Measurements from ENCODE around the gene TMEM150A.
"Not testable (repeated sequence)": the region's sequence is repeated elsewhere in the genome, so short reads cannot be mapped to it uniquely, and the experiment has no call there.

Gene TMEM150A

GRCh38 chr2:85594715-85595300 lies 7.7 kb downstream of the TMEM150A start:
- H3K79me1 ChIP-seq (ENCODE audit: low read length): peaks cover 18% of the 10 kb centered on the region
- H2AK5ac ChIP-seq (ENCODE audit: low read length): no peak overlapping the region
- no peak overlapping the region for H4K8ac ChIP-seq (ENCODE audit: low read depth, low read length)
- peak overlapping the region; percentile 85 for H3K4me3 ChIP-seq (ENCODE audit: low read length)
- peaks cover 2% of the 10 kb centered on the region for H3K4me1 ChIP-seq (ENCODE audit: control insufficient read depth, low read depth, low read length)
- peak overlapping the region; percentile 88 for H3K4me2 ChIP-seq (ENCODE audit: low read length)
- H3K27ac ChIP-seq (ENCODE audit: low read depth, low read length): peak overlapping the region; percentile 51
- no peak overlapping the region for H2BK5ac ChIP-seq (ENCODE audit: low read length)
- H4K5ac ChIP-seq (ENCODE audit: low read length): no peak overlapping the region
- peak overlapping the region; percentile 90 for H3K9ac ChIP-seq (ENCODE audit: low read length)
- H3K4ac ChIP-seq (ENCODE audit: low read depth, low read length): peak overlapping the region; percentile 25
- H3K18ac ChIP-seq (ENCODE audit: low read length): peak overlapping the region; percentile 76
- no peaks in the 10 kb centered on the region for H3K27me3 ChIP-seq (ENCODE audit: insufficient read depth, low read length, poor library complexity)
- no peak overlapping the region for H2BK15ac ChIP-seq (replicated peaks; ENCODE audit: low read depth)
- WGBS (ENCODE audit: extremely low coverage, insufficient coverage, low lambda C conversion rate): no CpG with 5 or more reads among the region's 13 CpGs
- H2BK120ac ChIP-seq (ENCODE audit: low read depth, low read length): no peak overlapping the region
- peak overlapping the region; percentile 94 for H3K56ac ChIP-seq (ENCODE audit: low read length)
- H3K79me2 ChIP-seq (ENCODE audit: control insufficient read depth, insufficient read depth, low read length): peaks cover 15% of the 10 kb centered on the region
- H3K23ac ChIP-seq (ENCODE audit: low read length): no peak overlapping the region
- DNase-seq: no peak
- H3K36me3 ChIP-seq (ENCODE audit: control insufficient read depth, insufficient read depth, low read length): peaks cover 8% of the 10 kb centered on the region

- no peak overlapping the region for H3K4me2 ChIP-seq (ENCODE audit: low read length)
- H3K4me3 ChIP-seq (ENCODE audit: low read length): no peak overlapping the region
- no peak overlapping the region for H3K27ac ChIP-seq (ENCODE audit: low read depth, low read length)
- peaks cover 18% of the 10 kb centered on the region for H3K79me1 ChIP-seq (ENCODE audit: low read length)
- H2BK15ac ChIP-seq (replicated peaks; ENCODE audit: low read depth): no peak overlapping the region
- no peaks in the 10 kb centered on the region for H3K27me3 ChIP-seq (ENCODE audit: insufficient read depth, low read length, poor library complexity)
- peaks cover 15% of the 10 kb centered on the region for H3K79me2 ChIP-seq (ENCODE audit: control insufficient read depth, insufficient read depth, low read length)
- H2AK5ac ChIP-seq (ENCODE audit: low read length): no peak overlapping the region
- H3K56ac ChIP-seq (ENCODE audit: low read length): no peak overlapping the region
- no peak overlapping the region for H3K18ac ChIP-seq (ENCODE audit: low read length)
- no peak overlapping the region for H3K9ac ChIP-seq (ENCODE audit: low read length)
- WGBS (ENCODE audit: extremely low coverage, insufficient coverage, low lambda C conversion rate): no CpG with 5 or more reads among the region's 3 CpGs
- H2BK120ac ChIP-seq (ENCODE audit: low read depth, low read length): no peak overlapping the region
- H2BK5ac ChIP-seq (ENCODE audit: low read length): no peak overlapping the region
- H3K23ac ChIP-seq (ENCODE audit: low read length): no peak overlapping the region
- no peak overlapping the region for H3K4ac ChIP-seq (ENCODE audit: low read depth, low read length)
- peaks cover 2% of the 10 kb centered on the region for H3K4me1 ChIP-seq (ENCODE audit: control insufficient read depth, low read depth, low read length)
- no peak overlapping the region for H4K8ac ChIP-seq (ENCODE audit: low read depth, low read length)
- DNase-seq: no peak
- peaks cover 8% of the 10 kb centered on the region for H3K36me3 ChIP-seq (ENCODE audit: control insufficient read depth, insufficient read depth, low read length)
- no peak overlapping the region for H4K5ac ChIP-seq (ENCODE audit: low read length)
Observed at GRCh38 chr2:85593023-85593422, 9.5 kb downstream of the TMEM150A start.

GRCh38 chr2:85592299-85592698 lies 10.2 kb downstream of the TMEM150A start:
- H4K8ac ChIP-seq (ENCODE audit: low read depth, low read length); H3K36me3 ChIP-seq (ENCODE audit: control insufficient read depth, insufficient read depth, low read length); H3K4me3 ChIP-seq (ENCODE audit: low read length); H2AK5ac ChIP-seq (ENCODE audit: low read length); H4K5ac ChIP-seq (ENCODE audit: low read length); H2BK120ac ChIP-seq (ENCODE audit: low read depth, low read length); H3K27ac ChIP-seq (ENCODE audit: low read depth, low read length); H2BK15ac ChIP-seq (replicated peaks; ENCODE audit: low read depth); H3K4me1 ChIP-seq (ENCODE audit: control insufficient read depth, low read depth, low read length); H2BK5ac ChIP-seq (ENCODE audit: low read length); H3K18ac ChIP-seq (ENCODE audit: low read length); H3K4me2 ChIP-seq (ENCODE audit: low read length); H3K23ac ChIP-seq (ENCODE audit: low read length); H3K27me3 ChIP-seq (ENCODE audit: insufficient read depth, low read length, poor library complexity); H3K9ac ChIP-seq (ENCODE audit: low read length); H3K56ac ChIP-seq (ENCODE audit: low read length); DNase-seq; H3K4ac ChIP-seq (ENCODE audit: low read depth, low read length): not testable (repeated sequence)
- H3K79me2 ChIP-seq (ENCODE audit: control insufficient read depth, insufficient read depth, low read length): peaks cover 15% of the 10 kb centered on the region
- H3K79me1 ChIP-seq (ENCODE audit: low read length): peaks cover 15% of the 10 kb centered on the region
- WGBS (ENCODE audit: extremely low coverage, insufficient coverage, low lambda C conversion rate): no CpG with 5 or more reads among the region's 9 CpGs

GRCh38 chr2:85591563-85591962 lies 10.9 kb downstream of the TMEM150A start:
- H2AK5ac ChIP-seq (ENCODE audit: low read length): no peak overlapping the region
- H2BK5ac ChIP-seq (ENCODE audit: low read length): no peak overlapping the region
- no peak overlapping the region for H4K8ac ChIP-seq (ENCODE audit: low read depth, low read length)
- WGBS (ENCODE audit: extremely low coverage, insufficient coverage, low lambda C conversion rate): no CpG with 5 or more reads among the region's 12 CpGs
- no peak overlapping the region for H3K4me3 ChIP-seq (ENCODE audit: low read length)
- H3K9ac ChIP-seq (ENCODE audit: low read length): no peak overlapping the region
- no peak overlapping the region for H3K4ac ChIP-seq (ENCODE audit: low read depth, low read length)
- H3K27me3 ChIP-seq (ENCODE audit: insufficient read depth, low read length, poor library complexity): no peaks in the 10 kb centered on the region
- no peak overlapping the region for H4K5ac ChIP-seq (ENCODE audit: low read length)
- H3K18ac ChIP-seq (ENCODE audit: low read length): no peak overlapping the region
- no peak overlapping the region for H3K4me2 ChIP-seq (ENCODE audit: low read length)
- no peak overlapping the region for H3K27ac ChIP-seq (ENCODE audit: low read depth, low read length)
- H3K36me3 ChIP-seq (ENCODE audit: control insufficient read depth, insufficient read depth, low read length): no peaks in the 10 kb centered on the region
- no peak overlapping the region for H3K23ac ChIP-seq (ENCODE audit: low read length)
- H3K56ac ChIP-seq (ENCODE audit: low read length): no peak overlapping the region
- no peak for DNase-seq
- peaks cover 2% of the 10 kb centered on the region for H3K4me1 ChIP-seq (ENCODE audit: control insufficient read depth, low read depth, low read length)
- no peak overlapping the region for H2BK15ac ChIP-seq (replicated peaks; ENCODE audit: low read depth)
- peaks cover 8% of the 10 kb centered on the region for H3K79me2 ChIP-seq (ENCODE audit: control insufficient read depth, insufficient read depth, low read length)
- peaks cover 7% of the 10 kb centered on the region for H3K79me1 ChIP-seq (ENCODE audit: low read length)
- H2BK120ac ChIP-seq (ENCODE audit: low read depth, low read length): no peak overlapping the region

GRCh38 chr2:85590950-85591349 lies 11.5 kb downstream of the TMEM150A start:
- no peak overlapping the region for H2BK5ac ChIP-seq (ENCODE audit: low read length)
- H3K27ac ChIP-seq (ENCODE audit: low read depth, low read length): no peak overlapping the region
- H3K23ac ChIP-seq (ENCODE audit: low read length): no peak overlapping the region
- H3K4me2 ChIP-seq (ENCODE audit: low read length): no peak overlapping the region
- H3K79me2 ChIP-seq (ENCODE audit: control insufficient read depth, insufficient read depth, low read length): peaks cover 2% of the 10 kb centered on the region
- H3K4ac ChIP-seq (ENCODE audit: low read depth, low read length): no peak overlapping the region
- no peak for DNase-seq
- no peak overlapping the region for H3K4me3 ChIP-seq (ENCODE audit: low read length)
- H2AK5ac ChIP-seq (ENCODE audit: low read length): no peak overlapping the region
- H3K9ac ChIP-seq (ENCODE audit: low read length): no peak overlapping the region
- no CpG with 5 or more reads among the region's 2 CpGs for WGBS (ENCODE audit: extremely low coverage, insufficient coverage, low lambda C conversion rate)
- peaks cover 1% of the 10 kb centered on the region for H3K79me1 ChIP-seq (ENCODE audit: low read length)
- no peaks in the 10 kb centered on the region for H3K27me3 ChIP-seq (ENCODE audit: insufficient read depth, low read length, poor library complexity)
- no peak overlapping the region for H4K8ac ChIP-seq (ENCODE audit: low read depth, low read length)
- no peak overlapping the region for H2BK120ac ChIP-seq (ENCODE audit: low read depth, low read length)
- H2BK15ac ChIP-seq (replicated peaks; ENCODE audit: low read depth): no peak overlapping the region
- H3K4me1 ChIP-seq (ENCODE audit: control insufficient read depth, low read depth, low read length): peaks cover 2% of the 10 kb centered on the region
- no peaks in the 10 kb centered on the region for H3K36me3 ChIP-seq (ENCODE audit: control insufficient read depth, insufficient read depth, low read length)
- no peak overlapping the region for H4K5ac ChIP-seq (ENCODE audit: low read length)
- H3K18ac ChIP-seq (ENCODE audit: low read length): no peak overlapping the region
- H3K56ac ChIP-seq (ENCODE audit: low read length): no peak overlapping the region

Data from mesendoderm (in vitro differentiated cells).